ENCODE data around the gene CRHBP. TPM values are rescaled to one million over a fixed set of nuclear protein-coding genes. Genes with fewer than 3 reads are reported as not detected.
"Not testable (repeated sequence)": the region's sequence is repeated elsewhere in the genome, so short reads cannot be mapped to it uniquely, and the experiment has no call there.

CRHBP gene, protein sequence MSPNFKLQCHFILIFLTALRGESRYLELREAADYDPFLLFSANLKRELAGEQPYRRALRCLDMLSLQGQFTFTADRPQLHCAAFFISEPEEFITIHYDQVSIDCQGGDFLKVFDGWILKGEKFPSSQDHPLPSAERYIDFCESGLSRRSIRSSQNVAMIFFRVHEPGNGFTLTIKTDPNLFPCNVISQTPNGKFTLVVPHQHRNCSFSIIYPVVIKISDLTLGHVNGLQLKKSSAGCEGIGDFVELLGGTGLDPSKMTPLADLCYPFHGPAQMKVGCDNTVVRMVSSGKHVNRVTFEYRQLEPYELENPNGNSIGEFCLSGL
- not detected in 2 replicates for total RNA-seq (2014; rRNA removed; shearing (Covaris generic); ENCODE audit: low replicate concordance)

DNA sequence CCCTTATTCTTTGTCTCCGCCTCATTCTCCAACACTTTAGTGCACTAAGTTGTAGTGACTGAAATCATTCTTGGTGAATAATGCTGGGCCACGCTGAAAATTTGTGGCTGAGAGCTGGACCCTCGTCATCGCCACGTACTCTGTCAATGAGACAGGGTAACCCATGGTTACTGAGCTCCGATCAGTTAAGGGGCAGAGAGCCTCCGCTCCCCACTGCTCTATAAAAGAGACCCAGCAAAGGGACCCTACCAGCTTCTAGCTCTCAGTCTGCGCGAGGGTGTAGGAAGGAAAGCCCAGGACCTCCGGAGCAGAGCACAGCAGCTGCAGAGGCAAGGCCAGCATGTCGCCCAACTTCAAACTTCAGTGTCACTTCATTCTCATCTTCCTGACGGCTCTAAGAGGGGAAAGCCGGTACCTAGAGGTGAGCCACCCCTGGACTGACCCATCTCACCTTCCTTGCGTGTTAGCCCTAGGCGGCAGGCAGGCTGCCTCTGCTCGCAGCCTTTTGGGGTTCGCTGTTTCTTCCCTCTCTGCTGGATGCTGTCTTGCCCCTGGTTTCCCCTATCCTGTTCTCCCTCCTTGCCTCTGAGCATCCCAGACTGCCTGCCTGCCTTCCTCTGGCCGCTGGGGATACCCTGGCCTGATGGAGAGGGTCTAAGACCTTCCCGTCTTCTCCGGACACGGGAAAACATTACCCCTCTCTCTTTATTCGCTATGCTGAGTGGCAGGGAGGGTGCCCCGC is at the start of gene CRHBP:
CRHBP (plus strand) TSS at position 251 of the 742 bp plus-strand sequence; CDS start at position 341, 90 bp downstream.
- DNase-seq: no peak
- Histone ChIP-seq H3K4me3 (peak within 1 kb of the TSS; percentile 26), H3K27me3 (peaks cover 29% of the 10 kb centered on the region), H3K36me3 (no peaks in the 10 kb centered on the region), H3K9me3 (no peaks in the 10 kb centered on the region)

DNA sequence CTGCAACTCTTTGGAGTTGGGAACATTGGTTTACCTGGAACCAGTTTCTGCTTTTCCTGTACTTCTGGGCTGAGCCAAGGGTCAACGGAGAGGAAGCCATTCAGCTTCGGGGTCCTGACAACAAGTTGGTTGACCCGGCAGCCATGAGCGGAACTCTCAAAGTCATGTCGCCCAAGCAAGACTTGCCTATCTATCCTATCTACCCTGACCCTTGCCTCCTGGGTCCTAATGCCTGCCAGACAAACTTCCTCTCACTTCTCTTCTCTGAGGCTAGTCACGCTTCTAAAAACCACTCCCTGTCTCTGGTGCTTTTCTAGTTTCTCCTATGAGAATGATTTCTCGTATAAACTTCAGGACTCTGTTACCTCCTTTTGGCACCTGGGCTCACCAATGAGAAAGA is 44.7 kb upstream of the CRHBP start:
- Histone ChIP-seq H3K9me3 (no peaks in the 10 kb centered on the region), H3K4me3 (no peak overlapping the region), H3K36me3 (no peaks in the 10 kb centered on the region), H3K27me3 (no peaks in the 10 kb centered on the region)
- no peak for DNase-seq

DNA sequence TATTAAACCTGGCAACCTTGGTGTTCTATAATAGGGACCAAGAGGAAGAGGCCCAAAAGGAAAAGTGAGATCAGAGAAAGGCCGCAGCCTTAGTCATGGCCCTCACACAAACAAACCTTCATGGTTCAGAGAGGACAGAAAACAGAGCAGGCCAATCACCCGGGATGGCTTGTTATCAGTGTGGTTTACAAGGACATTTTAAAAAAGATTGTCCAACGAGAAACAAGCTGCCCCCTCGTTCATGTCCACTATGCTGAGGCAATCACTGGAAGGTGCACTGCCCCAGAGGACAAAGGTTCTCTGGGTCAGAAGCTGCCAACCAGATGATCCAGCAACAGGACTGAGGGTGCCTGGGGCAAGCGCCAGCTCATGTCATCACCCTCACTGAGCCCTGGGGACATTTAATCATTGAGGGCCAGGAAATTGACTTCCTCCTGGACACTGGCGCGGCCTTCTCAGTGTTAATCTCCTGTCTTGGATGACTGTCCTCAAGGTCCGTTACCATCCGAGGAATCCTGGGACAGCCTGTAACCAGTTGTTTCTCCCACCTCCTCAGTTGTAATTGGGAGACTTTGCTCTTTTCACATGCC is 42.4 kb upstream of the CRHBP start:
- H3K4me3 ChIP-seq, H3K36me3 ChIP-seq, H3K9me3 ChIP-seq, H3K27me3 ChIP-seq, DNase-seq: not testable (repeated sequence)

DNA sequence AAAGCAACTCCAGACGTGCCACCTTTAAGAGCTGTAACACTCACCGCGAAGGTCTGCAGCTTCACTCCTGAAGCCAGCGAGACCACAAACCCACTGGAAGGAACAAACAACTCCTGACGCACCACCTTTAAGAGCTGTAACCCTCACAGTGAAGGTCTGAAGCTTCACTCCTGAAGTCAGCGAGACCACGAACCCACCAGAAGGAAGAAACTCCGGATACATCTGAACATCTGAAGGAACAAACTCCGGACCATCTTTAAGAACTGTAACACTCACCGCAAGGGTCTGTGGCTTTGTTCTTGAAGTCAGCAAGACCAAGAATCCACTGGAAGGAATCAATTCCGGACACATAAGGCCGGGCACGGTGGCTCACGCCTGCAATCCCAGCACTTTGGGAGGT is 38.2 kb upstream of the CRHBP start:
- H3K9me3 ChIP-seq, H3K36me3 ChIP-seq, H3K27me3 ChIP-seq, H3K4me3 ChIP-seq, DNase-seq: not testable (repeated sequence)

DNA sequence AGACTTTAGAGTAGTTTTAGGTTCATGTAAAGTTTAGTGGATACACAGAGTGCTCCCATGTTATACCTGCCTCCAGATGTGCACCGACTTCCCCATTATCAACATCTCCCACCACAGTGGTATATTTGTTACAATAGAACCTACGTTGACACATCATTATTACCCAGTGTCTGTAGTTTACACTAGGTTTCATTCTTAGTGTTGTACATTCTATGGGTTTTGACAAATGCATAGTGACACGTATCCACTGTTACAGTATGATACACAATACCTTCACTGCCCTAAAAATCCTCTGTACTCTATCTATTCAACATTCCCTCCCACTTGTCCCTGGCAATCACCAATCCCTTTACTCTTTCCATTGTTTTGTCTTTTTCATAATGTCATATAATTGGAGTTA is 34.3 kb upstream of the CRHBP start:
- Histone ChIP-seq H3K9me3 (no peaks in the 10 kb centered on the region), H3K27me3 (no peaks in the 10 kb centered on the region), H3K4me3 (no peak overlapping the region), H3K36me3 (no peaks in the 10 kb centered on the region)
- DNase-seq: no peak

DNA sequence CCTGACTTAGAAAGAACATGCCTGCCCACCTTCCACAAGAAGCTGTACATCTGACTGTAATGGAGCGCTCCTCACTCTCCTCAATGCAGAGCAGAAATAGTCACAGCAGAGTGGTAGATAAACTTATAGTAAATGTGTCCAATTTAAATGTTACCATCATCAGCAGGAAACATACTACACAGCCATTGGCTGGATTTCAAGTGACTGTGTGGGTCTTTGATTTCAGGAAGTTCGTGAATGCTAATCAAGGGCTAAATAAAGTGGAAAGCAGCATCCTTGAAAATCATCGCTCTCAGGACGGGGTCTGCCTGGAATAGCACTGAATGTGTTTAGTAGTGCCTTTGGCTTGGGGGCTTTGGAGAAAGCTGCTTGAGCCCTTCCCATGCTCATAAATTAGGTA is 32.4 kb upstream of the CRHBP start:
- H3K4me3 ChIP-seq: no peak overlapping the region
- H3K9me3 ChIP-seq: no peaks in the 10 kb centered on the region
- no peaks in the 10 kb centered on the region for H3K36me3 ChIP-seq
- DNase-seq: no peak
- H3K27me3 ChIP-seq: no peaks in the 10 kb centered on the region

DNA sequence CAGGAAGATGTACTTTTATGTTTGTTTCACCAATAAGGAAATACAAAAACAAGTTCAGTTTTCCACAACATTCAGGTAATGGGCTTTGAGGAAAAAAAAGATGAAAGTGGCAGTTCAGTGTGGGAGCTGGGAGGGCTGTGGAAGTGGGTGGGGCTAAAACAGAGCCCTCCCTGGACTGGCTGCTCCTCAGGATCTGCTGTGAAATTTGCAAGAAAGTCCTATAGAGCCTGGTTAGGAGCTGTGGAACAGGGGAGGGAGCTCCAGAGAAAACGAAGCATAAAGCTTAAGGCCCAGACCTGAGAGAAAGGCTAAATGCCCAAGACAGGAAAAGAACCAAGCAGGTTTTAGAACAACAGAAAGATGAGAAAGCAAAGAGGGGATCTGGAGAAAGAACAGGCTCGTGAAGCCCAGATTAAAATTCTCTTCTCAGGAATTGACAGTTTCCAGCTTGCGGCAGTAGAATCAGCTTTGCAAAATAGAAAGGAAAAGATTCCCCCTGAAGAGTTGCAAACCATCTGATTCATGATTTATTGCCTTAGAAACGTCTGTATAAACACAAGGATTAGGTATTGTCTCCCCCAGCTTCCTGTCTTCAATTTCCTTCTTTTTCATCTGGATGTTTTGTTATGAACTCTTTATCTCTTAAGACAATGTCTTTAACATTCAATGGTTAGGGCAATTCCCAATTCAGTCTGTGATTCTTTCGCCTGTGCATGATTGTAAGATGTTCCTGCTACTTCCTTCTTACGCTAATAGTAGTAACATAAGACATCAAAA is 26.3 kb upstream of the CRHBP start:
- H3K9me3 ChIP-seq: no peaks in the 10 kb centered on the region
- no peak for DNase-seq
- H3K4me3 ChIP-seq: no peak overlapping the region
- no peaks in the 10 kb centered on the region for H3K36me3 ChIP-seq
- H3K27me3 ChIP-seq: peaks cover 8% of the 10 kb centered on the region

DNA sequence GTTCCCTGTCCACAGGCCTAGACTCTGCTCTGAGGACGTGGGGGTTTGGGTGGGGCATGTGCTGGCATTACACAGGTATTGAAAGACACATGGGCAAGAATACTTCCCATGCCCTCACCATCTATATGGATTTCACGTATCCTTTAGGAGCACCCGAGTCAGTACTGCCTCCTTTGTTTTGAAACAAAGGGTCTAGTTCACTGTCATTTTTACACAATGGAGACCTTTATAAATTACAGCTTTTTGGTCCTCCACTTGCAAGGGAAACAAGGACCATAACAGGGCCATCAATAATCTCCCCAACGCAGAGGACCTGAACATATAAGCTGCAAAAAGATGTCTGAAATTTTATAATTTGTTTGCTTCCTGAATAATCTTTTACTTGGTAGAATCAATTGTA is 24.9 kb upstream of the CRHBP start:
- Histone ChIP-seq H3K4me3 (no peak overlapping the region), H3K9me3 (no peaks in the 10 kb centered on the region), H3K27me3 (peaks cover 8% of the 10 kb centered on the region), H3K36me3 (no peaks in the 10 kb centered on the region)
- no peak for DNase-seq

DNA sequence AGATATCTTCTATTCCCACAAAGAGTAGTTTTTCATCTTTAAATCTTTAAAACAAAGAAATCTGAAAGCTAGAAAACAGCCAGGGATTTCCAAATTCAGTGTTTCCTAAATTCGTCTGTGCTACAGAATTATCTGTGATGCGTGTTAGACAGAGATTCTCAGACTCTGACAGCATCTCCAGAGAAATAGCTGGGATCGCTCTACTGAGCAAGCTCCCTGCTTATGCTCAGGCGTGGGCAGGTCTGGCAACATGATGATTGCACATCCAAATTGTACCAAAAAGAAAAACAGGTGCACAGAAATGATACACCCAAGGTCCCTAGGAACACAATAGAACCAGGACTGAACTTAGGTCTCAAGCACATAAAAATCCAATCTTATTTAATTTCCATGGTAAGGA is 22.8 kb upstream of the CRHBP start:
- H3K36me3 ChIP-seq: no peaks in the 10 kb centered on the region
- DNase-seq: no peak
- H3K27me3 ChIP-seq: peaks cover 8% of the 10 kb centered on the region
- no peaks in the 10 kb centered on the region for H3K9me3 ChIP-seq
- no peak overlapping the region for H3K4me3 ChIP-seq

DNA sequence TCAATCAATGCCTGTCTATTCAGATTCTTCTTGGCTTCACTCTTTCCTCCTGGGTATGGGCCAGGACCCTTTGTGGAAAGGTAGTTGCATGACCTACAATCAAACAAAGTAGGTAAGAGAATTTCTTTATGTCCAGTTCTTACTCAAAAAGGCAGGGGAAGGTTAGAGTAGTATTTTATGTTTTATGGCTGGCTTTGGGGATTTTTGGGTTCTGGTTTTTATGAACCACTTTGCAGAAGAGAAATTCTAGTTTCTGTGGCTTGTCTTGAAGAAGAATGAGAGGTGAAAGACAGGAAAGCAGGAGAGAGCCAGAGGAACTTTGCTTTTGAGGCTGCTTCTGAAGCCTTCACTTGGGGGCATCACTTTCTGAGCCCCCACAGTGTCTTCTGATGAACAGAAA is 14.7 kb upstream of the CRHBP start:
- Histone ChIP-seq H3K4me3 (no peak overlapping the region), H3K9me3 (no peaks in the 10 kb centered on the region), H3K27me3 (no peaks in the 10 kb centered on the region), H3K36me3 (no peaks in the 10 kb centered on the region)
- DNase-seq: no peak

DNA sequence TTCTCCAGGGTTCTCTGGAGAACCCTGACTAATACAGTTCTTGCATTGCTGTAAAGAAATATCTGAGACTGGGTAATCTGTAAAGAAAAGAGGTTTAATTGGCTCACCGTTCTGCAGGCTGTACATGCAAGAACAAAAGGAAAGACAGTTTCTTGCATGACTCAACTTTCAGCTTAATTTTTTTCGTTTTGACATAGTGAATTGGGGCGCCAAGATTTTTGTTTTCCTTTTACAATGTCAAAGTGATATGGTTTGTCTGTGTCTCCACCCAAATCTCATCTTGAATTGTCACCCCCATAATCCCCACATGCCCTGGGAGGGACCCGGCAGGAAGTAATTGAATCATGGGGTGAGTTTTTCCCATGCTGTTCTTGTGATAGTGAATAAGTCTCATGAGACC is 11.8 kb upstream of the CRHBP start:
- no peak overlapping the region for H3K4me3 ChIP-seq
- H3K36me3 ChIP-seq: no peaks in the 10 kb centered on the region
- DNase-seq: no peak
- H3K9me3 ChIP-seq: no peaks in the 10 kb centered on the region
- H3K27me3 ChIP-seq: no peaks in the 10 kb centered on the region

DNA sequence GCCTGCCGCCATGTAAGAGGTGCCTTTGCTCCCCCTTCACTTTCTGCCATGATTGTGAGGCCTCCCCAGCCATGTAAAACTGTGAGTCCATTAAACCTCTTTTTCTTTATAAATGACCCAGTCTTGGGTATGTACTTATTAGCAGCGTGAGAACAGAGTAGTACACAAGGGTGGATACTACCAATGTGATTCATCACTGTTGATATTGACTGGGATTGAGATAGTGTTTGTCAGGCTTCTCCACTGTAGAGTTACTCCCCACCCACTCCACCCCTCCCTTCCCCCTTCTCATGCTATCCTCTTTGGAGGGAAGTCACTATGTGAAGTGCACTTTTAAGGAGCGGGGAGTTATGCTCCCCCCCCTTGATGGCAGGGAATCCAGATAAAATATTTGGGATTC is 11.4 kb upstream of the CRHBP start:
- H3K27me3 ChIP-seq: no peaks in the 10 kb centered on the region
- no peaks in the 10 kb centered on the region for H3K36me3 ChIP-seq
- H3K9me3 ChIP-seq: no peaks in the 10 kb centered on the region
- DNase-seq: no peak
- no peak overlapping the region for H3K4me3 ChIP-seq

DNA sequence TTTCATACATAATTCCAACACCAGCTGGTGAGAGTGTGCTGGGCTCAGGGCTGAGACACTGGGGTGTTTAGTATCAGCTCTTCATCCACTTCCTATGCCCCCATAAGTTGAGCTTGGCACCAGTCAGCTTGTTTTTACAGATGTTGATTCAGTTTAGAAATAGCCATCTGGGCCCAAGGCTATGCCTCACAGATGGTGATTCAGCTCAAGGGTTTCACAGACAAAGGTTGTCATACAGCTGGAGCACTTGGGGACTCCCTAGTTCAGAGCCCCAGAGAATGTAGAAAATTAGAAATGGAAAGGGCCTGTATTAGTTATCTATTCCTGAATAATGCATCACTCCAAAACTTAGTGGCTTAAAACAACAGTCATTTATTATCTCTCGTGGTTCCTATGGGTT is 10.3 kb upstream of the CRHBP start:
- Histone ChIP-seq H3K4me3 (no peak overlapping the region), H3K36me3 (no peaks in the 10 kb centered on the region), H3K27me3 (no peaks in the 10 kb centered on the region), H3K9me3 (no peaks in the 10 kb centered on the region)
- DNase-seq: peak; percentile 4

DNA sequence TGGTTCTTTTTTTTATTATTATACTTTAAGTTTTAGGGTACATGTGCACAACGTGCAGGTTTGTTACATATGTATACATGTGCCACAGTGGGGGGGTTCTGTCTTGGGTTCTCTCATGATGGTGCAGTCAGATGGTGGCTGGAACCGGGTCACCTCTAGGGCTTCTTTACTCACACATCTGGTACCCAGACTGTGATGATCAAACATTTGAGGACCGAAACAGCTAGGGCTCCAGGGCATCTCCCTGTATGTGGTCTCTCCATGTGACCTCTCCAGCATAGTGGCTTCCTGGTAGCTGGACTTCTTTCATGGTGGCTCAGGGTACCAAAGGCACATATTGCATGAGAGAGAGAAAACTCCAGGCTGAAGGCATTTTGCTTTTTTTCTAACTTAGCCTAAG is 9.8 kb upstream of the CRHBP start:
- Histone ChIP-seq H3K27me3 (no peaks in the 10 kb centered on the region), H3K36me3 (no peaks in the 10 kb centered on the region), H3K9me3 (no peaks in the 10 kb centered on the region), H3K4me3 (no peak overlapping the region)
- DNase-seq: no peak

DNA sequence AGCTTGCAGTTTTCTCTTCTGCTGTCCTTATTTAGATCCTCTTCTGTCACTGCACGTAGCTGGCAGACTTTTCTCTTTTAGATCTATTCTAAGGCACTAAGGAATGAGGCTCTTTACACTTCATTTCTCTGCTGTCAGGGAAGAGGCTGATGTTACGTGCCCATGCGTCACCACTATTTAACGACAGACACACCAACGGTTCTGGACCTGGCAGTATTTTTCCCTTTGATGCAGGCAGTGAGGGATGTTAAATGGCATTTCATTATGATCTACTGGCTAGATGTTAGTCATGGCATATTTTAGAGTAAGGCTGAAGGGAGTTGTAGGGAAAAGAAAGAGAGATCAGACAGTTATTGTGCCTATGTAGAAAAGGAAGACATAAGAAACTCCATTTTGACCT is 8.2 kb upstream of the CRHBP start:
- H3K27me3 ChIP-seq: no peaks in the 10 kb centered on the region
- no peak overlapping the region for H3K4me3 ChIP-seq
- no peaks in the 10 kb centered on the region for H3K36me3 ChIP-seq
- no peaks in the 10 kb centered on the region for H3K9me3 ChIP-seq
- no peak for DNase-seq

DNA sequence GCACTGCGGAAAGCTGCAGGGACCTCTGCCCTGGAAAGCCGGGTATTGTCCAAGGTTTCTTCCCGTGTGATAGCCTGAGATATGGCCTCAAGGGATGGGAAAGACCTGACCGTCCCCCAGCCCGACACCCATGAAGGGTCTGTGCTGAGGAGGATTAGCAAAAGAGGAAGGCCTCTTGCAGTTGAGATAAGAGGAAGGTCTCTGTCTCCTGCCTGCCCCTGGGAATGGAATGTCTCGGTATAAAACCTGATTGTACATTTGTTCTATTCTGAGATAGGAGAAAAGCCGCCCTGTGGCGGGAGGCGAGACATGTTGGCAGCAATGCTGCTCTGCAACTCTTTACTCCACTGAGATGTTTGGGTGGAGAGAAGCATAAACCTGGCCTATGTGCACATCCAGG is 7.6 kb upstream of the CRHBP start:
- H3K36me3 ChIP-seq, H3K4me3 ChIP-seq, DNase-seq, H3K9me3 ChIP-seq, H3K27me3 ChIP-seq: not testable (repeated sequence)

DNA sequence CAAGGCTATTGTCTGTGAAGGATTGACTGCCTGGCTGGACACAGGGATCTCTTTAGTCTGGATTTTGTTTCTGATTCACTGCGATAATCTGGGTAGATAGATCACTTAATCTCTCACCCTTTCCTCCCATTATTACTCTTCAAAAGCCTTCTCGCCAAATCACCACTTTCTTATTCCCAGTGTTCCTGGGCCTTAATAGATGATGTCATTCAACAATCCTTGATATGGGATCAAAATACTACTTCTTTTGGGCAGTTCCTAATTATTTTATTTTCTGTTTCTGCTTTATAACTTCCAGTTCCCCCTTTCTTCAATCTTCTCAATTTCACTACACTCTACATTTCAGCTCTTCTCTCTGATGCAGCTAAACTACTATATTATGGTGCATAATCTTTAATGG is 6.8 kb upstream of the CRHBP start:
- DNase-seq: no peak
- Histone ChIP-seq H3K27me3 (no peaks in the 10 kb centered on the region), H3K36me3 (no peaks in the 10 kb centered on the region), H3K9me3 (no peaks in the 10 kb centered on the region), H3K4me3 (no peak overlapping the region)

Data from MG63 (cell line).